Measurements from ENCODE around the gene KCNJ9.

Gene KCNJ9

GRCh38 chr1:160075836-160076235 lies 5.5 kb upstream of the KCNJ9 start:
- no peak overlapping the region for H3K4me3 ChIP-seq (ENCODE audit: low read depth, low read length)
- no peak for TF ChIP-seq CTCF (IDR thresholded peaks at IDR 0.05; ENCODE audit: borderline replicate concordance, insufficient read depth, low read depth, low read length)

DNA sequence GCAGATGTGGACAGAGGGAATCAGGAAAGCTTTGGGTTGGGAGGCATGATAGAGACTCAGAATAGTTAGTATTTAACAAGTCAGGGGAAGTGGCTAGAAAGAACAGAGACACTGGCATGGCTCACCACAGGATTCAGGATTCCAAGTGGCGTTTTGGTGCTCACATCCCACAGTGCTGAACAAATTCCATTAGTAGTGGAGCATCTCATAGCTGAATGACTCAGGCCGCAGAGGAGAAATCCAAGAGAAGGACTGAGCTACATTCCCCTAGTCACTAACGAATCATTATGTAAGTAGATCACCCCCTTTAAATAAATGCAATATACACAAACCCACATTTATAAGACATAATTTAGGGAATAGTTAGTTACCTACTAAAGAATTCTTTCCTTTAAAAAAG lies 5.0 kb upstream of the KCNJ9 start:
- no peak overlapping the region for H3K4me3 ChIP-seq (ENCODE audit: low read depth, low read length)
- no peak for TF ChIP-seq CTCF (IDR thresholded peaks at IDR 0.05; ENCODE audit: borderline replicate concordance, insufficient read depth, low read depth, low read length)

GRCh38 chr1:160077486-160077885 lies 3.9 kb upstream of the KCNJ9 start:
- no peak for TF ChIP-seq CTCF (IDR thresholded peaks at IDR 0.05; ENCODE audit: borderline replicate concordance, insufficient read depth, low read depth, low read length)
- H3K4me3 ChIP-seq (ENCODE audit: low read depth, low read length) = no peak overlapping the region

DNA sequence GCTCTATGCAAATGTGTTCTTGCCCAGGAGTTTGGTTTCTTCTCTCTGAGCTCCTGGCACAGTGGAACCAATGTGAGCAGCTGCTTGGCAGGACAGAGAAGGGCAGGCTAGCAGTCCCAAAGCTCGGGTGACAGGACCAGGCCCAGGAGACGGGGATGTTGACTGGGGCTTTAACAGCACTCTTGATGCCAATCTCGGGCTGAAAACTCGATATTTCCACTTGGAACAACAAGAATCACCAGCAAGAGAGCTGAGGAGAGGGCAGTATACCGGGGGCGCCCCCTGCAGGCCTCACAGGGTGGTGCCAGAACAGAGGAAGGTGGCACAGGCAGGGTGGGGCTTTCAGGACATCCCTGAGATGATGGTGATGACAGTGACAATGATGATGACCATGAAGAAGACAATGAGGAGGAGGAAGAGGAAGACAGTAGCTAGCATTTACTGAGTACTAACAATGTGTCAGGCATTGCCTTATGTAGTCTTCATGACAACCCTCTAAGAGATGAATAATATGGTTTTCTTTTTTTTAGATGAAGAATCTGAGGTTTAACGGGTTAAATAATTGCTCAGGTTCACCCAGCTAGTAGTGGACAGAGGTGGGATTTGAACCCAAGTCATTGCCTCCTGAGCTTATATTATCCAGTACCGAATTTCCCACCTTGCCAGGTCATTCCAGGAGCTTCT lies 2.7 kb upstream of the KCNJ9 start:
- TF ChIP-seq CTCF (IDR thresholded peaks at IDR 0.05; ENCODE audit: borderline replicate concordance, insufficient read depth, low read depth, low read length) = peak; percentile 93
- no peak overlapping the region for H3K4me3 ChIP-seq (ENCODE audit: low read depth, low read length)

GRCh38 chr1:160079448-160079847 lies 1.9 kb upstream of the KCNJ9 start:
- no peak overlapping the region for H3K4me3 ChIP-seq (ENCODE audit: low read depth, low read length)
- TF ChIP-seq CTCF (IDR thresholded peaks at IDR 0.05; ENCODE audit: borderline replicate concordance, insufficient read depth, low read depth, low read length) = no peak

DNA sequence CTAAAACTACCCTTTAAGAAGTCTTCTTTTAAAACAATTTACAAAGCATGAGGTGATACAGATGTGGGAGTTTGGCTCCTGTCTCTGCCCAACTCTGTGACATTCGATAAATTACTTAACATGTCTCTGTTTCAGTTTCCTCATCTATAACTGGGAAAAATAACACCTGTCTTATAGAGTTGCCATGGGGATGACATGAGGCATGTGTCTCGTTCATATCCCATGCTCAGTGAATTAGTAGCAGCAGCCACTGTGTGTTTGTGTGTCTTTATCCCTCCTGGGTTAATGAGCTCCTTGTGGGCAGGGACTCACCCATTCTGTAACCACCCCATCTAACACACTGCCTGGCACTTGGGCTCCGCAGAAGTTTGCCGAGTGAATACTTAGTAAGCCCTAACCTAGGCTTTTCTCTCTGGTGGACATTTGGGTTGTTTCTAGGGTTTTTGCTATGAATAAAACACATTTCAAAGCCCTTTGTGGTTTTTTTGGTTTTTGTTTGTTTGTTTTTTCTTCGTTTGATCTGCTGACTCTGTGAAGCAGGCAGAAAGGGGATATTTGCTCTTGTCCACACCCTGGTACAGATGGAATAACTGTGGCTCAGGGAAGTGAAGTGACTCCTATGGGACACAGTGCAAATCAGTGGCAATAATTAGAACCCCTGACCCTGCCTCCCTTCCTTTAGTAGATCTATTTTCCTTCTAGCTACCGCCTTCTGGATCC lies 797 bp upstream of the KCNJ9 start:
- no peak overlapping the region for H3K4me3 ChIP-seq (ENCODE audit: low read depth, low read length)
- no peak for TF ChIP-seq CTCF (IDR thresholded peaks at IDR 0.05; ENCODE audit: borderline replicate concordance, insufficient read depth, low read depth, low read length)

DNA sequence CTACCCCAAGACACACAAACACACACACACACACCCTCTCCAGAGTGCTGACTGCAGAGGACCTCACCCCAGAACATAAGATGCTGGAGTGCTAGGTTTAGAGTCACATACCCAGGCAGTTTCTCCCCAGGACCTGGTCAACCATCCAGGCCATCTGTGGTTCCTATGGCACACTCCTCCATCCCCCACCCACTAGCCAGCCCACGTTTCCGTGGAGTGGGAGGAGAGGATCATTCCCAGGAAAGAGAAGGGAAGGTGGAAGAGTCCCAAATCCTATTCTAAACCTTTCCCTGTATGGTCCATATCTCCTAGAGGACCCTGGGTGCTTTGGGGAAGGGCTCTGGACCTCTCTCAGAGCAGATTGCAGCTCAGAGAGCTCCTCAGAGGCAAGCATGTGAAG lies 1.1 kb downstream of the KCNJ9 start:
- TF ChIP-seq CTCF (IDR thresholded peaks at IDR 0.05; ENCODE audit: borderline replicate concordance, insufficient read depth, low read depth, low read length) = no peak
- H3K4me3 ChIP-seq (ENCODE audit: low read depth, low read length) = no peak overlapping the region
